Breast epithelium (tissue), 3 donors: Measurements from ENCODE around the gene PAIP2.

Experiments
- CTCF ChIP-seq, 3 donors: fragments of 450-650 bp; IDR thresholded peaks; one replicate each; pipeline ENCODE4 v1.5.1; 2016 to 2017; ENCODE audit warnings: antibody characterized with exemption in 3 of 3, mild to moderate bottlenecking in 3 of 3, moderate library complexity in 3 of 3
- POLR2A ChIP-seq: fragments of 450-650 bp; IDR thresholded peaks from one replicate; pipeline ENCODE4 v1.6.1; 2016; ENCODE audit warnings: antibody characterized with exemption, mild to moderate bottlenecking, moderate library complexity
- POLR2AphosphoS5 ChIP-seq, 3 donors: sonication (generic); formaldehyde crosslinking; IDR thresholded peaks; one replicate each; pipeline ENCODE4 v1.6.1; 2017; ENCODE audit warnings: antibody characterized with exemption in 3 of 3

- TF ChIP-seq CTCF (IDR thresholded peaks at IDR 0.05) (no peak), POLR2AphosphoS5 (IDR thresholded peaks at IDR 0.05) (no peak), POLR2A (no peak)
These were observed 71.5 kb downstream of the PAIP2 start for GRCh38 chr5:139413153-139413552.
